Neural cell (in vitro differentiated cells): ENCODE results near the gene CNTLN. TPM values are rescaled to one million over a fixed set of nuclear protein-coding genes. Genes with fewer than 3 reads are reported as not detected.

ENCODE experiments used
- H2AFZ ChIP-seq: fragments of 200-600, 300-800 bp; sonication (generic), shearing (Covaris generic); 2 replicates; pipeline ENCODE4 v1.6.0; 2014; ENCODE audit warnings: low read depth, mild to moderate bottlenecking, antibody characterized with exemption, low read length, moderate library complexity
- H3F3A ChIP-seq: fragments of 200-600 bp; shearing (Covaris generic); 2 replicates; pipeline ENCODE4 v1.6.1; 2016; ENCODE audit warnings: mild to moderate bottlenecking, moderate library complexity, mixed read lengths, antibody characterized with exemption, low read length; ENCODE audit not compliant: insufficient read depth, poor library complexity, severe bottlenecking
- H3K27ac ChIP-seq: fragments of 200-600, 300-800 bp; sonication (generic), shearing (Covaris generic); 2 replicates; pipeline ENCODE4 v1.5.1; 2014; ENCODE audit warnings: mild to moderate bottlenecking, low read length, moderate library complexity
- H3K27me3 ChIP-seq: fragments of 300-800, 200-600 bp; sonication (generic), shearing (Covaris generic); 2 replicates; pipeline ENCODE4 v1.6.0; 2014; ENCODE audit warnings: mild to moderate bottlenecking, low read depth, low read length, moderate library complexity; ENCODE audit not compliant: insufficient read depth
- H3K36me3 ChIP-seq: fragments of 300-800, 200-600 bp; sonication (generic), shearing (Covaris generic); 2 replicates; pipeline ENCODE4 v1.5.1; 2014; ENCODE audit warnings: mild to moderate bottlenecking, antibody characterized with exemption, low read length, moderate library complexity; ENCODE audit not compliant: insufficient read depth
- H3K4me2 ChIP-seq: fragments of 300-800, 200-600 bp; sonication (generic), shearing (Covaris generic); 2 replicates; pipeline ENCODE4 v1.6.0; 2014; ENCODE audit warnings: mild to moderate bottlenecking, low read length
- H3K4me3 ChIP-seq: fragments of 300-800, 200-600 bp; sonication (generic), shearing (Covaris generic); 2 replicates; pipeline ENCODE4 v1.5.1; 2014; ENCODE audit warnings: mild to moderate bottlenecking, low read length, moderate library complexity
- H3K79me2 ChIP-seq: fragments of 200-600 bp; shearing (Covaris generic); replicated peaks from 2 replicates; pipeline ENCODE4 v1.6.0; 2014; ENCODE audit warnings: mild to moderate bottlenecking, low read length, moderate library complexity; ENCODE audit not compliant: insufficient read depth
- H3K9ac ChIP-seq: fragments of 300-800, 200-600 bp; sonication (generic), shearing (Covaris generic); 2 replicates; pipeline ENCODE4 v1.6.1; 2016; ENCODE audit warnings: mild to moderate bottlenecking, low read length, mixed read lengths
- H3K9me2 ChIP-seq: fragments of 200-600 bp; shearing (Covaris generic); 2 replicates; pipeline ENCODE4 v1.6.1; 2016; ENCODE audit warnings: mild to moderate bottlenecking, low read length, mixed read lengths; ENCODE audit not compliant: insufficient read depth
- H3K9me3 ChIP-seq: fragments of 200-600, 300-800 bp; sonication (generic), shearing (Covaris generic); 2 replicates; pipeline ENCODE4 v1.6.1; 2016; ENCODE audit warnings: mild to moderate bottlenecking, mixed run types, low read length, moderate library complexity, mixed read lengths
- H4K20me1 ChIP-seq: fragments of 200-600 bp; shearing (Covaris generic); 2 replicates; pipeline ENCODE4 v1.6.1; 2016; ENCODE audit warnings: mild to moderate bottlenecking, mixed run types; ENCODE audit not compliant: insufficient read depth
- CTCF ChIP-seq: fragments of 450-650 bp; IDR thresholded peaks from 2 replicates; pipeline ENCODE4 v1.5.1; 2014; ENCODE audit warnings: antibody characterized with exemption, mild to moderate bottlenecking, moderate library complexity; ENCODE audit not compliant: poor library complexity, severe bottlenecking
- EP300 ChIP-seq: fragments of 450-650 bp; conservative IDR thresholded peaks from 2 replicates; pipeline ENCODE4 v1.6.1; 2014; ENCODE audit warnings: antibody characterized with exemption, mild to moderate bottlenecking, moderate library complexity; ENCODE audit not compliant: poor library complexity, severe bottlenecking
- EZH2 ChIP-seq: fragments of 200-600, 300-800 bp; shearing (Covaris generic), sonication (generic); IDR thresholded peaks from 2 replicates; pipeline ENCODE4 v1.6.1; 2014; ENCODE audit warnings: antibody characterized with exemption, low read length, borderline replicate concordance, mild to moderate bottlenecking; ENCODE audit not compliant: insufficient read depth, poor library complexity, severe bottlenecking
- MXI1 ChIP-seq: fragments of 450-650 bp; conservative IDR thresholded peaks from 2 replicates; pipeline ENCODE4 v1.6.1; 2014; ENCODE audit warnings: antibody characterized with exemption, mild to moderate bottlenecking; ENCODE audit not compliant: poor library complexity, severe bottlenecking
- POLR2AphosphoS5 ChIP-seq: IDR thresholded peaks from 2 replicates; pipeline ENCODE4 v1.6.1; 2012
- RAD21 ChIP-seq: fragments of 450-650 bp; conservative IDR thresholded peaks from 2 replicates; pipeline ENCODE4 v1.6.1; 2014; ENCODE audit warnings: antibody characterized with exemption, mild to moderate bottlenecking, moderate library complexity
- REST ChIP-seq: IDR thresholded peaks from 2 replicates; pipeline ENCODE4 v1.6.1; 2012; ENCODE audit warnings: borderline replicate concordance
- SMC3 ChIP-seq: fragments of 450-650 bp; conservative IDR thresholded peaks from 2 replicates; pipeline ENCODE4 v1.6.1; 2014; ENCODE audit warnings: antibody characterized with exemption, mild to moderate bottlenecking, moderate library complexity; ENCODE audit not compliant: poor library complexity
- TAF1 ChIP-seq: IDR thresholded peaks from 2 replicates; pipeline ENCODE4 v1.6.1; 2012; ENCODE audit warnings: low read depth
- polyA plus RNA-seq: library from polyadenylated mRNA; depleted of rRNA; stranded (reverse); fragments of >200 nt; gene quantifications from 2 replicates; pipeline ENCODE4 v1.2.3, GENCODE V29; 2014

The CNTLN gene
- polyA plus RNA-seq, 1 donor from 2014 or later, result 5.0 TPM

GRCh38 chr9:17490110-17490509 is 355.3 kb downstream of the CNTLN start:
- H3K36me3 ChIP-seq, result no peaks in the 10 kb centered on the region
- H3K9ac ChIP-seq, result no peak overlapping the region
- no peak overlapping the region for H2AFZ ChIP-seq
- H3F3A ChIP-seq, result no peaks in the 10 kb centered on the region
- no peak overlapping the region for H3K4me2 ChIP-seq
- H3K4me3 ChIP-seq, result no peak overlapping the region
- H3K27ac ChIP-seq, result no peak overlapping the region
- no peaks in the 10 kb centered on the region for H4K20me1 ChIP-seq
- no peaks in the 10 kb centered on the region for H3K27me3 ChIP-seq
- TF ChIP-seq POLR2AphosphoS5 (no peak), EP300 (no peak), MXI1 (no peak), TAF1 (no peak), CTCF (no peak)
- H3K79me2 ChIP-seq, result no peaks in the 10 kb centered on the region
- H3K9me3 ChIP-seq, result no peaks in the 10 kb centered on the region
- H3K9me2 ChIP-seq, result no peaks in the 10 kb centered on the region

- Histone ChIP-seq H3K9me3 (no peaks in the 10 kb centered on the region), H3K36me3 (no peaks in the 10 kb centered on the region), H3K27ac (no peak overlapping the region), H4K20me1 (no peaks in the 10 kb centered on the region), H2AFZ (no peak overlapping the region), H3F3A (no peaks in the 10 kb centered on the region), H3K9ac (no peak overlapping the region), H3K9me2 (no peaks in the 10 kb centered on the region), H3K79me2 (no peaks in the 10 kb centered on the region), H3K4me2 (no peak overlapping the region), H3K27me3 (no peaks in the 10 kb centered on the region), H3K4me3 (no peak overlapping the region)
- TF ChIP-seq SMC3 (no peak), RAD21 (no peak), REST (no peak), EZH2 (no peak), CTCF (no peak), POLR2AphosphoS5 (no peak), TAF1 (no peak)
Observed at GRCh38 chr9:17491780-17492179, 356.9 kb downstream of the CNTLN start.
